Subcutaneous adipose tissue (tissue), 4 donors: ENCODE measurements around the gene MRPL52. TPM values are rescaled to one million over a fixed set of nuclear protein-coding genes. Genes with fewer than 3 reads are reported as not detected.

Experiments
- total RNA-seq, 4 donors: library from RNA; depleted of rRNA; stranded (reverse); fragments of >200 nt; gene quantifications; one replicate each; pipeline ENCODE4 v1.1.0, GENCODE V29; 2016
- TF ChIP-seq, protein P1 (sequence below): fragments of 450-650 bp; IDR thresholded peaks from one replicate; pipeline ENCODE4 v1.5.1; 2016; ENCODE audit warnings: low read depth, mild to moderate bottlenecking, control low read depth, antibody characterized with exemption, moderate library complexity

MRPL52 gene
- total RNA-seq, 4 donors from 2014 or later, result 13.9 to 55.6 (median 31.2) TPM

DNA sequence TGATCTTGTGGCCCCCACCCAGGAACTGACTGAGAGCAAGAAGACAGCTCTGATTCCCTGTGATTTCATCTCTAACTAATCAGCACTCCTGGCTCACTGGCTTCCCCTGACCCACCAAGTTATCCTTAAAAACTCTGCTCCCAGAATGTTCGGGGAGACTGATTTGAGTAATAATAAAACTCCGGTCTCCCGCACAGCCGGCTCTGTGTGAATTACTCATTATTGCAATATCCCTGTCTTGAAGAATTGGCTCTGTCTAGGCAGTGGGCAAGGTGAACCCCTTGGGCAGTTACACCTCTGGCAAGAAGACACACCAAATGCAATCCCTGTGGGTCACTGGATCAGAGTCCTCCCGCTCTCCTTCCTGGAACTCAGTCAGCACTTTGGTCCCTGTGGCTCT lies 35.7 kb upstream of the MRPL52 start:
- TF ChIP-seq, protein P1, sequence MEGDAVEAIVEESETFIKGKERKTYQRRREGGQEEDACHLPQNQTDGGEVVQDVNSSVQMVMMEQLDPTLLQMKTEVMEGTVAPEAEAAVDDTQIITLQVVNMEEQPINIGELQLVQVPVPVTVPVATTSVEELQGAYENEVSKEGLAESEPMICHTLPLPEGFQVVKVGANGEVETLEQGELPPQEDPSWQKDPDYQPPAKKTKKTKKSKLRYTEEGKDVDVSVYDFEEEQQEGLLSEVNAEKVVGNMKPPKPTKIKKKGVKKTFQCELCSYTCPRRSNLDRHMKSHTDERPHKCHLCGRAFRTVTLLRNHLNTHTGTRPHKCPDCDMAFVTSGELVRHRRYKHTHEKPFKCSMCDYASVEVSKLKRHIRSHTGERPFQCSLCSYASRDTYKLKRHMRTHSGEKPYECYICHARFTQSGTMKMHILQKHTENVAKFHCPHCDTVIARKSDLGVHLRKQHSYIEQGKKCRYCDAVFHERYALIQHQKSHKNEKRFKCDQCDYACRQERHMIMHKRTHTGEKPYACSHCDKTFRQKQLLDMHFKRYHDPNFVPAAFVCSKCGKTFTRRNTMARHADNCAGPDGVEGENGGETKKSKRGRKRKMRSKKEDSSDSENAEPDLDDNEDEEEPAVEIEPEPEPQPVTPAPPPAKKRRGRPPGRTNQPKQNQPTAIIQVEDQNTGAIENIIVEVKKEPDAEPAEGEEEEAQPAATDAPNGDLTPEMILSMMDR, result no peak

DNA sequence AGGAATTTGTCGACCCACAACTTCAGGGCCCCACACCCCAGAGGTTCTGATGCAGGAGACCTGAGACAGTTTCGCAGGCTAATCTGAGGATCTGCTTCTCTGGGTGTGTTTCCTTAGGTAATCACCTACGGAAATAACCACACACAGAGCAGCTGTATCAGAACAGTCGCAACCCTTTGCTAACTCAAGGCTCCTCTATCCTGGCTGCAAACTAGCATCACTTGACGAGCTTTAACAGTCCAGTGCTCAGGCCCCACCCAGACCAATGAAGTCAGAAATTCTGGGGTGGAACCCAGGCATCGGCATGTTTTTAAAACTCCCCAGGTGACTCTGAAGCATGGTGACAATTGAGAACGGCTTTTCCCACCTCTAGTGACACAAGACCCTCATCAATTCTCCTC lies 35.1 kb upstream of the MRPL52 start:
- TF ChIP-seq, protein P1, result no peak

DNA sequence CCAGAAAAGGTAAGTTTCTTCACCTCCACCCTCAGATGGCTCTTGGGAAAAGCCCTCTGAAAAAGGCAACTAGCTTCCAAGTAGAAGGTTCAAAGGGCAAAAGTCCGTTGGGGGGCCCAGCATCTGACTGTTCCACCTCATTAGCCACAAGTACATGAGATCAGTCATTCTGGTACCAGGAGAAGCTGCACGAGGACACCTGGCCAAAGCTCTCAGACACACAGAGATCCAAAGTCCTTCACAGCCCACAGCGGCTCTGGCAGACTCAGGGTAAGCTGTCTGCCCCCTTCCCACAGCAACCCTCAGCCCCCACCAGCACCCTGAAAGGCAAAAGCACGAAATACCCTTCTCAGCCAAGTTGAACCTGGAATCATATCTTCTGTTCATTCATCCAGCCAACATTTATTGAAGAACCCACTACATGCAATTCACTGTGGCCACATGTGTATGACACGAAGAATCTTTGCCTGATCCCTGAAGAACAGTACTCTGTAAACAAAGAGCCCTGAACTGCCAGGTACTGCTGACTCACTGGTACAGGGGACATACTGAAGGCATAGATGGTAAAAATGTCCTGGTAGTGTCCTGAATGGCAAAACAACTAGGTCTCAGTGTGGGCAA lies 33.5 kb upstream of the MRPL52 start:
- TF ChIP-seq, protein P1, result no peak

DNA sequence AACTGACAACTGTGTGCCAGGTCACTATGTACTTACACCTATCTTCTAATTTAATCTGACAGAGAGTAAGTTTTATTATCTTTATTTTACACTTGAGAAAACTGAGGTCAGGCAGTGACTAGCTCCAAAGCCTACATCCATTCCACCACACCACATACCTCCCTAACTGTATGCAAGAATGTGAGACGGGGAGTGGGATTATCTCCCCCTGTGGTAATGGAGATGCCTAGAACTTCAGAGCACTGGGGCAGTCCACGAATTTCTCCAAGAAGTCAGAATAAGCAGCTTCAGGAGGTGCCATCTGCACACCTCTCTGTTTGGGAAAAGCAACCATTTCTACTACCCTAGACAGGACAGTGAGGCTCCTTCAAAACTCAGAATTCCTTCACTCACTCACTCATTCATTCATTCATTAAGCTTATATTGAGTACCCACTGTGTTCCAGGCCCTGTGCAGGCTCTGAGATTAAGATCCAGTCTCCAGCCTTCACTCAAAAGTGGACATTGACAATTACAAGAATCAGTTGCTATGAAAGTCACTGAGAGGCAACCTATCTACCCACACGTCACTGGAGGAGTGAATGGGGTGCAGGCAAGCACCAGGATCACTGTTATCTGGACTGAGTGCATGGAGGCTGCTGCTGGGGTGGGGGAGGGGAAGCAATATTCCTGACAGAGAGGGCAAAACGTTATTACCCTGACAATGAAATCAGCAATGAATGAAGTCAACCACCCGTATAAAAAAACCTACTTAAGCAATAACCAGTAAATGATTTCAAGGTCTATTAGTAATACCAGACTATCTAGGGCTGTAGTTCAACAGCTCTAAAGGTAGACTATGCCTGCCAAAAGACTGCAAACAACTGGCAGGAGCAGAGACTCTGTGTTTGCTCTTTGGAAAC lies 32.4 kb upstream of the MRPL52 start:
- TF ChIP-seq, protein P1, result no peak

DNA sequence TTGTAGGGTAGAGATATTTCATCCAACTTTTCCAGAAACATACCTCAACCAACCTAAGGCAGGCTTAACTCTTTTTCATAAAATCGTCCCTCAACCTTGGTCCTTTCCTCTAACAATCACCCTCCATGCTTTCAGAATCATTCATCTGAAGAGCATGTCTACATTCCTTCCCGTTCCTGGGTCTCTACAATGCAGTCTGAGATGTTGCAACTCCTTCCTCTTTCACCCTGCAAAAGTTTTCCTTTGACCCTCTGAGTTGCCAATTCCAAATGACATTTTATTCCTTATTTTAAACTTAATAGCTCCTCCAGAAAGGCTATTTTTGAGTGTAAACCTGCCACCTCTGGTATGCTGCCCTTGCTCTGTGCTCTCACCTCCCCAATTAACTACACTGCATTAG lies 31.2 kb upstream of the MRPL52 start:
- TF ChIP-seq, protein P1, result no peak

DNA sequence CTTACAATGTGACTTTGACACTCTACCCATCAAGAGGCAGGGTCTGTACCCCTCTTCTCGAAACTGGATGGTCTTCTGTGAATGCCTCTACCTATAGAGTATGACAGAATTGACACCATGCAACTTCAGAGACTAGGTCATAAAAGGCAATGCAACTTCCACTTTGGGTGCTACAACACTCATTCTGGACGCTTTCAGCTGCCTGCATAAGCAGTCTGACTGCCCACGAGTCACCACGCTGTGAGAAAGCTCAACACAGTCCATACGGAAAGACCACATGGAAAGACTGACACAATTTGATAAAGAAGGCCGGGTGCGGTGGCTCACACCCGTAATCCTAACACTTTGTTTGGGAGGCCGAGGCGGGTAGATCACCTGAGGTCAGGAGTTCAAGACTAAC lies 29.3 kb upstream of the MRPL52 start:
- TF ChIP-seq, protein P1, result no peak

DNA sequence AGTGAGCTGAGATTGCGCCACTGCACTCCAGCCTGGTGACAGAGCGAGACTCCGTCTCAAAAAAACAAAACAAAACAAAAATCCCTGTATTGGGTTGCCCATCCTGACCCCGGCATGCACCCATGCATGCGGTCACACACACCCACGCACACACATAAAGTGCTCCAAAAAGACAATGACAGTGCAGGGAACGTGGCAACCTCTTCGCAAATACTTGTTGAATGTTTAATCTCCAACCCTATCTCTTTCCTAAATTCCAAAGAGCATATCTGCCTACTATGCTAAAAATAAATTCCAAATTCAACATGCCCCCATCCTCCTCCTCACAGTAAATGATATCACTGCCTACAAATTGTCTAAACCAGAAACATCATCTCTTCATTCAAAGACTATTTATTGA lies 28.0 kb upstream of the MRPL52 start:
- TF ChIP-seq, protein P1, result no peak
